ENCODE data around the gene ATF6. TPM values are rescaled to one million over a fixed set of nuclear protein-coding genes. Genes with fewer than 3 reads are reported as not detected.

Gene ATF6
- total and polyA plus RNA-seq, 2 donors (not counting 1 experiment from before 2014, with no cell fraction given) = 25.3 to 27.4 TPM

DNA sequence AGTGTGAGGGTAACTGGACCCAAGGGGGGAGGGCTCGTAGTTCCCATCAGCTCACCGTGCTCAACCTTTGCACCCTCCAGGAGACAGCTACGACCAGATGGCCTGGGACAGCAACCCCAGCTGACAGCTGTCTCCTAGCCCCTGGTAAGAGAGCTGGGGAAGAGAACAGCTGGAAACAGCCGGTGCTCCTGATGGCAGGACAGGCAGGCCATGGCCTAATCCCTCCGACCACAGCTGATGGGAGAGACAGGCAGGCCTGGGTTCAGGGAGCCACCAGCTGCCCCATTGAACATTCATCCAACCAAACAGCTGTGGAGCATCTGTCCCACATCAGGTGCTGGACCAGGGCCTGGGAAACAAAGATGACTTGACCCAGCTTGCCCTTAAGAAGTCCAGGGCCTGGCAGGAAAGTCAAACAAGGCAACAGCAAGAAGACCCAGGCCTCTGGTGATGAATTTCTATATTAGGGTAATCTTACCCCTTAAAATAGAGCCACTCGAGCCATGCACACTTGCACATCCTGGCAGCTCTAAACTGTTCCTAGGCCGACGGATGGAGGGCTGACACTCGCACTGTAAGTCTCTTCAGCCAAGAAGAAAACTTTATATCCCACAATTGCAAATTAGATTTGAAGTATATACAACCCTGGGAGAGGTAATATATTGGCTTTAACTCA, 245.4 kb downstream of the ATF6 start:
- no peaks in the 10 kb centered on the region for H3K4me1 ChIP-seq (ENCODE audit: control insufficient read depth, extremely low read depth, insufficient read depth, low read length)
- no peak overlapping the region for H3K9ac ChIP-seq (ENCODE audit: insufficient read depth, low read length)
- H3K4me3 ChIP-seq (replicated peaks in 1 of 4; ENCODE audit: control extremely low read depth in 1 of 4, insufficient read depth in 1 of 4, low read depth in 3 of 4, low read length in 4 of 4) = no peak overlapping the region
- no peak overlapping the region for H3K4me2 ChIP-seq (ENCODE audit: extremely low read depth, insufficient read depth, low read length)
- H3K27ac ChIP-seq (ENCODE audit: insufficient read depth, low read length) = no peak overlapping the region
- peak in 1 of 2 donors; percentile 86 for DNase-seq (ENCODE audit: low read depth in 2 of 2)
- no peaks in the 10 kb centered on the region for H4K20me1 ChIP-seq (ENCODE audit: control insufficient read depth, extremely low read depth, insufficient read depth, low read length)
- H3K36me3 ChIP-seq (ENCODE audit: control insufficient read depth, insufficient read depth, low read length) = no peaks in the 10 kb centered on the region
- no peaks in the 10 kb centered on the region for H3K27me3 ChIP-seq (ENCODE audit: control insufficient read depth, insufficient read depth, low read length)
- TF ChIP-seq, protein P1, sequence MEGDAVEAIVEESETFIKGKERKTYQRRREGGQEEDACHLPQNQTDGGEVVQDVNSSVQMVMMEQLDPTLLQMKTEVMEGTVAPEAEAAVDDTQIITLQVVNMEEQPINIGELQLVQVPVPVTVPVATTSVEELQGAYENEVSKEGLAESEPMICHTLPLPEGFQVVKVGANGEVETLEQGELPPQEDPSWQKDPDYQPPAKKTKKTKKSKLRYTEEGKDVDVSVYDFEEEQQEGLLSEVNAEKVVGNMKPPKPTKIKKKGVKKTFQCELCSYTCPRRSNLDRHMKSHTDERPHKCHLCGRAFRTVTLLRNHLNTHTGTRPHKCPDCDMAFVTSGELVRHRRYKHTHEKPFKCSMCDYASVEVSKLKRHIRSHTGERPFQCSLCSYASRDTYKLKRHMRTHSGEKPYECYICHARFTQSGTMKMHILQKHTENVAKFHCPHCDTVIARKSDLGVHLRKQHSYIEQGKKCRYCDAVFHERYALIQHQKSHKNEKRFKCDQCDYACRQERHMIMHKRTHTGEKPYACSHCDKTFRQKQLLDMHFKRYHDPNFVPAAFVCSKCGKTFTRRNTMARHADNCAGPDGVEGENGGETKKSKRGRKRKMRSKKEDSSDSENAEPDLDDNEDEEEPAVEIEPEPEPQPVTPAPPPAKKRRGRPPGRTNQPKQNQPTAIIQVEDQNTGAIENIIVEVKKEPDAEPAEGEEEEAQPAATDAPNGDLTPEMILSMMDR (conservative IDR thresholded peaks at IDR 0.05 in 1 of 2, IDR thresholded peaks at IDR 0.05 in 1 of 2; ENCODE audit: low read depth in 1 of 2, low read length in 2 of 2) = no peak
- TF ChIP-seq EZH2 (IDR thresholded peaks at IDR 0.05; ENCODE audit: low read length, missing control alignments) = no peak
- no peaks in the 10 kb centered on the region for H3K9me3 ChIP-seq (ENCODE audit: control insufficient read depth, insufficient read depth, low read depth, low read length)
- no peaks in the 10 kb centered on the region for H3K79me2 ChIP-seq (ENCODE audit: control insufficient read depth, insufficient read depth, low read length)
- no peak overlapping the region for H2AFZ ChIP-seq (ENCODE audit: low read length)

DNA sequence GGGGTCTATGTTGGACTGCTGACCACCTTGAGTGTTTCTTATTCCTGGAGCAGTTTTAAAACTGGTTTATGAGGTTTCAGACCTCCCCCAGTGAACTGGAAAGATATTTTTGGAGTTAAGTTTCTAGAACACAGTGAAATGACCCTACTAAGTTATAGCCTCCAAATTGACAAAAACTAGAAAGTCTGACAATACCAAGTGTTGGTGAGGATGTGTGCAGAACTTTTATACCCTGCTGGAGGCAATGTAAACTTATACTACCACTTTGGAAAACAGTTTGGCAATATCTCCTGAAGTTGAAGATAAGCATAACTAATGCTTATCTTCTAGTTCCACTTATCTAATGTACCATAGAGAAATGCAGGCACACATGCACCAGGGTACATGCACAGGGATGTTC, 247.2 kb downstream of the ATF6 start:
- TF ChIP-seq, protein P1 (conservative IDR thresholded peaks at IDR 0.05 in 1 of 2, IDR thresholded peaks at IDR 0.05 in 1 of 2; ENCODE audit: low read depth in 1 of 2, low read length in 2 of 2) = no peak
- no peak for TF ChIP-seq EZH2 (IDR thresholded peaks at IDR 0.05; ENCODE audit: low read length, missing control alignments)
- Histone ChIP-seq H3K4me3 (replicated peaks in 1 of 4; ENCODE audit: control extremely low read depth in 1 of 4, insufficient read depth in 1 of 4, low read depth in 3 of 4, low read length in 4 of 4) (no peak overlapping the region), H2AFZ (ENCODE audit: low read length) (no peak overlapping the region)

More for the DNA sequence above, 247.2 kb downstream of the ATF6 start:
- no peaks in the 10 kb centered on the region for H3K4me1 ChIP-seq (ENCODE audit: control insufficient read depth, extremely low read depth, insufficient read depth, low read length)
- no peaks in the 10 kb centered on the region for H3K79me2 ChIP-seq (ENCODE audit: control insufficient read depth, insufficient read depth, low read length)
- no peaks in the 10 kb centered on the region for H3K27me3 ChIP-seq (ENCODE audit: control insufficient read depth, insufficient read depth, low read length)
- H3K9ac ChIP-seq (ENCODE audit: insufficient read depth, low read length) = no peak overlapping the region
- H3K27ac ChIP-seq (ENCODE audit: insufficient read depth, low read length) = no peak overlapping the region
- no peak for DNase-seq (ENCODE audit: low read depth in 2 of 2)
- H3K36me3 ChIP-seq (ENCODE audit: control insufficient read depth, insufficient read depth, low read length) = no peaks in the 10 kb centered on the region
- no peaks in the 10 kb centered on the region for H4K20me1 ChIP-seq (ENCODE audit: control insufficient read depth, extremely low read depth, insufficient read depth, low read length)
- no peak overlapping the region for H3K4me2 ChIP-seq (ENCODE audit: extremely low read depth, insufficient read depth, low read length)
- no peaks in the 10 kb centered on the region for H3K9me3 ChIP-seq (ENCODE audit: control insufficient read depth, insufficient read depth, low read depth, low read length)

Other genes with a start within 250 kb of the ATF6 start
- 0.51 and 2.3 TPM in 2 replicates for gene HSPA6, start 241.8 kb upstream of the ATF6 start, total RNA-seq
- 0.22 and 0.33 TPM in 2 replicates for gene HSPA6, start 241.8 kb upstream of the ATF6 start, polyA plus RNA-seq
- not detected in 2 replicates for gene FCGR3A, start 216.5 kb upstream of the ATF6 start, total RNA-seq
- gene FCGR3A, start 216.5 kb upstream of the ATF6 start, polyA plus RNA-seq = not detected in 2 replicates
- gene FCGR3B, start 135.1 kb upstream of the ATF6 start, total RNA-seq = not detected in 2 replicates
- gene FCGR3B, start 135.1 kb upstream of the ATF6 start, polyA plus RNA-seq = not detected in 2 replicates
- not detected in 2 replicates for gene FCGR2B, start 103.2 kb upstream of the ATF6 start, total RNA-seq
- not detected in 2 replicates for gene FCGR2B, start 103.2 kb upstream of the ATF6 start, polyA plus RNA-seq
- under 0.01 and 0.17 TPM in 2 replicates for gene FCRLA, start 59.1 kb upstream of the ATF6 start, total RNA-seq
- 0.56 and 0.68 TPM in 2 replicates for gene FCRLA, start 59.1 kb upstream of the ATF6 start, polyA plus RNA-seq
- 0.77 and 1.2 TPM in 2 replicates for gene FCRLB, start 44.8 kb upstream of the ATF6 start, total RNA-seq
- gene FCRLB, start 44.8 kb upstream of the ATF6 start, polyA plus RNA-seq = 0.45 and 1.1 TPM in 2 replicates
- gene DUSP12, start 16.5 kb upstream of the ATF6 start, total RNA-seq = 34.2 and 35.8 TPM in 2 replicates
- 35.6 and 36.1 TPM in 2 replicates for gene DUSP12, start 16.5 kb upstream of the ATF6 start, polyA plus RNA-seq

All from fibroblast of lung (primary cell).